ENCODE results near the gene LSP1.

Gene LSP1

DNA sequence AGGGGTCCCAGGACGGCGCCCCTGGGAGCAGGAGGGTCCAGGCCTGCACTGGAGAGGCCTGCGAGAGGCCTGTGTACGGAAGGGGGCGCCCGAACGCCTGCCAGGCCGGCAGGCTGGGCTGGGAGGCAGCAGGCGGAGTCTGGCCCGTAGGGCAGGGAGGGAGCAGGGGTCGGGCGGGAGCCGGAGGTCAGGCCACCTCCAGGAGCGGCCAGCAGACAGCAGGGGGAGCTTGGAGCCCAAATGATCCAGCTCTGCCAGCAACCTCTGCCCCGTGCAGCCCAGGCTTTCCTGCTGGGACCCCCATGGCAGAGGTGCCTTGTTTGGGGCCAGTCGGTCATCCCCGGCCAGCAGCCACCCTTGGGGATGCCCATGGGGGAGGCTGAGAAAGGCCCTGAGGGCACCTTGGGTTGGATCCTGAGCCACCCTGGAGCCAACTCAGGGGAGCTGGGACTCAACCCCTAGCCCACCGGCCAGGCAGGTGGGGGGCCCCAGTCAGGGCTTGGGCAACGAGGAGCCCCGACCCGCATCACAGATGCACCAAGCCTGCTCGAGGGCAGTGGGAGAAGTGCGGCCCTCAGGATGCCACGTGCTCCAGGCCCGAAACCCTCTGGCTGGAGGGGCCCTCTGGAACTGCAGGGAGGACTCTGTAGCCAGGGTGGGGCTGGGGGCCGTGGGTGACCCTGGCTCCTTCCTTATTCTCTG is 27.7 kb upstream of the LSP1 start:
- DNase-seq: peak in 1 of 2 experiments; percentile 8

DNA sequence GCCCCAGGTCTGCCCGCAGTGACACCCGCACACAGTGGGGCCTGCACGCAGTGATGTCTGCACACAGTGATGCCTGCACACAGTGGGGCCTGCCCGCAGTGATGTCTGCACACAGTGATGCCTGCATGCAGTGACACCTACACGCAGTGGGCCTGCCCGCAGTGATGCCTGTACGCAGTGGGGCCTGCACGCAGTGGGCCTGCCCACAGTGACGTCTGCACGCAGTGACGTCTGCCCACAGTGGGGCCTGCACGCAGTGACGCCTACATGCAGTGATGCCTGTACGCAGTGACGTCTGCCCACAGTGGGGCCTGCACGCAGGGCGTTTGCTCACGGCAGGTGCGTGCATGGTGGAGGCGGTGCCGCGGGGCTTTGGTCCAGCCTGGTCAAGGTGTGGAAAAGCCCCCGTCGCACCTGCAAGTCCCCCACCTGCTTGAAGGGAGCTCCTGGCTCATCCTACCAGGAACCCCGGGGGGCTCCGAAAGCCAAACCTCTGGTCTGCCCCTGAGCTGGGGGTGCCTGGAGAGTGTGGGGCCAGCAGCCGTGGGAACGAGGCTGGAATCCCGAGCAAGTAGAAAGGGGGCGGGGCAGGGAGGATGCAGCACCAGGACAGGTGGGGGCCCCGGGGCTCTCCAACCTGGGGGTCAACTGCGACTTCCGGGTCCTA is 27.0 kb upstream of the LSP1 start:
- no peak for DNase-seq

DNA sequence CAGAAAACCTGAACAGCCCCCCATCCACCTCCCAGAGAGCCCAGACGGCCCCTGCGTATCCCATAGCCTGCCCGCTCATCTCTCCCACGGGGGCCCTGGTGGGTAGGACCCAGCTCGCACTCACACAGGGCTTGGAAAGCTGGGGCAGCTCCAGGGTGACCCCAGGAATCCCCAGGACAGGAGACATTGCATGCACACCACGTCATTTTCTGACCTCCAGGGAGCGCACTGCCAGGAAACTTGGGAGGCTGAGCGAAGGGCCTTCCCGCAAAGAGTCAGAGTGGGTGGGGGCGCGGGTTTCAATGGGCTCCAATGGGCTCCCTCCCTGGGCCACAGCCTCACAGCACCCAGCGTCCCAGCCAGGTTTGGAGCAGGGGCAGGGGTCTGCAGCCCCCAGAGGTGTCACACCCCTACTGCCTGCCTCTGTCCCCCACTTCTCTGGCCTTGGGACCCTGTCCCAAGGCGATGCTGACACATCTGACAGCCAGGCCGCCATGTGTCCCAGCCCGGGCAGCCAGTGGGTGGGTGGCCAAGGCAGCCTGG is 26.3 kb upstream of the LSP1 start:
- peak in 1 of 2 experiments; percentile 38 for DNase-seq

DNA sequence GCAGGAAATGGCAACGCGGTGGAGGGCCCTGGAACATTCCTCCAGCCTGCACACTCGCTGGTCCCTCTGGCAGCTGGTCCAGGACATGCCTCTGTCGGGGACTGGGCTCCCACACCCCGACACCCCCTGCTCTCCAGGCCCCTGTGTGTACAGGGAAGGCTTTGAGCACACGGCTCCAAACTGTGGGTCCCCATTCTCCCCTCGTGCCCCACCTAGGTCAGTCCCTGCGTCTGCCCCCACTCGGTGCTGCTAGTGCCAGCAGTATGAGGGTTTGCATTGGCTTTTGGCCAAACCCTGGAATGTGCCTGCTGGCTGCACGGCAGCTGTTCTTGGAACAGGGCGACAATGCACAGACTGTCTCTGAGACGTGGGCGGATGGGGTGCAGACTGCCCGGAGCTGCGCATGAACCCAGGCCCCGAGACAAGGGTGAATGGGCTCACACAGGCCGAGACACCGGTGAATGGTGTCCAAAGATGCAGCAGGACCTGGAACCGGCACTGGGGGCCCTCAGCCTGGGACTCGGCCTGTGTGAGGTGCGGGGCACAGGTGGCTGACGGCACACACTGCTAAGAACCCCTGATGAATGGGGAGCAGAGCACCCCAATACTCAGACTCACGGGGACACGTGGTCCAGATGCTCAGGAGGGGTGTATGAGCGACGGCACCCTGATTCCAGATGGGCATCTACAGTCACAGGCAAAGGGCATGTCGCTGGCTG is 25.6 kb upstream of the LSP1 start:
- DNase-seq: peak; percentile 43 to 84

DNA sequence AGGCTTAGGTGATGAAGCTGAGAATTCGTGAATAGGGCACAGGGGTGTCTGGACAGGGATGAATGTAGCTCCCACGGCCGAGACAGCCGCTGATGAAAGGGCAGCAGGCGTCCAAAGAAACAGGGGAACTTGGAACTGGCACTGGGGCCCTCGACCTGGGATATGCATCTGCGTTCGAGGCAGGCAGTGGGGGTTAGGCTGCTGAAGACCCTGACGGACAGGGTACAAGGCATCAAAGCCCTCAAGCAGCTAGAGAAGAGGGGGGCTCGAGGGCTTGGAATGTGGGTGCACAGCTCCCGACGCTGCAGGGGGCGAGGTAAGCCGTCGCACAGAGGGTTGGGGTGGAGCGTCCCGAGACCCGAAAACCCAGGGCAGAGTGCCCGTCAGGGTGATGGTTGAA is 25.0 kb upstream of the LSP1 start:
- no peak for DNase-seq

DNA sequence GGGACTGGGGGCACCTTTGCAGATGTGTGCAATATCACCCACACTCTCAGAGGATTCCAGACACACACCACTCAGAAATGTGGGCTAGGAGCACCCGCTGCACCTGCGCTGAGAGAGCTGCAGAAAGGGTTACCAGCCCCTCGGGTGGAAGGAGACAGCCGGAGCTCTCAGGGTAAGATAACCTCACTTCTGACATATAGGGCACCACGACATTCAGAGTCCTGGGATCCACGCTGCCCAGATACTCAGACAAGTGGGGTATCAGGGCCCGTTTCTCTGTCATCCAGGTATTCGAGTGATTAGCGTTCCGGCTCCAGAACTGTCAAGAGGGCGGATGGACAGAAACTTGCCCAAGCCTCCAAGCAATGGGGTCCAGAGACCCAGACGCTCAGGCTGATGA is 24.3 kb upstream of the LSP1 start:
- no peak for DNase-seq

DNA sequence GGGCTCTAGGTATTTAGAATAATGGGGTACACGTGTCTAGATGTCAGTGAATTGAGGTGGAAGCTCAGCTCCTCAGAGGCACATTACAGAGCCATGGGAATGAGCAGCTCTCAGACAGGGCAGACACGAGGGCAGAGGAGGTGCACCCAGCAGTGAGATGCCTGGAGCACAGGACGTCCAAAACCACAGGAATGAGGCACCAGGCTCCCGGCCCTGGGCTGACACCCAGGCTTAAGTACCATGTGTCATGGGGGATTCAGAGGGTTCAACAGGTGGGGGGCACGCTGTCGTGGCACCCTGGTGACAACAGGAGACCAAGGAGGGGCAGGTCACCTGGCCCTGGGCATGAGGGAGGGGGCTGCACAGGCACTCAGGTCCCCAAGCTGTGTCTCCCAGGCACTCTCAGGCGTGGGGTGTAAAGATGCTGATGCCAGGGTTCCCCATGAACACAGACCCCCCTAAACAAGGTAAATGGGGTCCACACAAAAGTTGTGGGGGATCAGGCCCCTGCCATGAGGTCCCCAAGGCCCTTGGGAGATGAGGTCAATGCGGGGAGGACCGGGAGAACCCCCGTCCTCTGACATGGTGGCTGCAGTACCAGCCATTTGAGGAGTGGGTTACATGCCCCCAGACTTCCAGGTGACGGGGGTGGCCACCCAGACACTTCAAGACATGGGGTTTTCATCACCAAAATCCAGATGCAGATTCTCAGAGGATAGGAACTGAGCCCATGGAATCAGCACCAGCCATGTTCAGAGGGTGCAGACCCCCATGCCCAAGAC is 23.7 kb upstream of the LSP1 start:
- no peak for DNase-seq

DNA sequence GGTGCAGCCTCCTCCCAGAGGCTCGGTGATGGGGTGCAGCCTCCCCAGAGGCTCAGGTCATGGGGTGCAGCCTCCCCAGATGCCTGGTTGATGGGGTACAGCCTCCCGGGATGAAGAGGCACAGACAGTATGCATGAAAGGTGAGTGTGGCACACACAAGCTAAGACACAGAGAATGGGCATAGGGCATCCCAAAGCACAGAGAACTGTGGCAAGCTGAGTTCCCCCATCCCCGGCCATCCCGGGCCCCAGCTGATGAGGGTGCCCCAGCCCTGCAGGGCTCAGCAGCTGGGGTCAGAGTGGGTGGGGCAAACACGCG is 22.9 kb upstream of the LSP1 start:
- DNase-seq: no peak

DNA sequence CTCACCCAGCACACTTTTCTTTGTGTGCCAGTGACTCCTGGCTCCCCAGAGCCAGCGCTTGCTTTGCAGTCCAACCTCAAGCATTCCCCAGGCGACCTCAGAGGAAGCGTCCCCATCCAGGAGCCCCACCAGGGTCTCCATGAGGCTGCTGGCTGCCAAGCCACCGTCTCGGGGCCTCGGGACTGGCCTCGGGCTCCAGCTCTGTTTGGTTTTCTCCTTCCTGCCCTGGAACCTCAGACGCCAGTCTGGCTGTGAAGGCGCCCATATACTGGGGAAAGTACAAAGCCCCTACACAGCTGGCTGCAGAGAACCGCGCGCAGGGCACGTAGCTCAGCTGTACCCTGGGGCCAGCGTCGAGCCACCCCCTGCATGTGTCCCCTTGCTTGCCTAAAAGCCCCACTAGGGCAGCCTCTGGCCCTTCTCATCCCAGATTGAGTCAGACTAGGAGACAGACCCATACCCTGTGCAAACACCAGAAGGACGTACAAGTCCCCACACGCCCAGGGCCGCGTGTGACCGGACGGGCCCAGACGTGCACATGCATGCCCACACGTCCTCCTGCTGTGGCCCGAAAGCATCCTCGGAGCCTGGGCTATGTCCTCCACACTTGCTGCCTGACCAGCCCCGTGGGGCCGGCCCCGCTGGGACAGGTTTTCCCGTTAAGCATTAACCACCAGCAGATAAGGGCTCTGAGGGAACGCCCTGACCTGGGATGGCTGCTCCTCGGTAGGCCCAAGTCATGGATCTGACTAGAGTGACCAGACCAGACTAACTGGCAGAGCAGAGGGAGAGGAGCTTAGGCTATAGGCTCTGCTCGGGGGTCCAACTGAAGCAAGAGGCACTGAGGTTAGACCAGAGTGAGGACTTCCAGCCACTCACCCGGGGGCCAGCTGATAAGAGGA is 22.3 kb upstream of the LSP1 start:
- DNase-seq: peak in 1 of 2 experiments; percentile 29

DNA sequence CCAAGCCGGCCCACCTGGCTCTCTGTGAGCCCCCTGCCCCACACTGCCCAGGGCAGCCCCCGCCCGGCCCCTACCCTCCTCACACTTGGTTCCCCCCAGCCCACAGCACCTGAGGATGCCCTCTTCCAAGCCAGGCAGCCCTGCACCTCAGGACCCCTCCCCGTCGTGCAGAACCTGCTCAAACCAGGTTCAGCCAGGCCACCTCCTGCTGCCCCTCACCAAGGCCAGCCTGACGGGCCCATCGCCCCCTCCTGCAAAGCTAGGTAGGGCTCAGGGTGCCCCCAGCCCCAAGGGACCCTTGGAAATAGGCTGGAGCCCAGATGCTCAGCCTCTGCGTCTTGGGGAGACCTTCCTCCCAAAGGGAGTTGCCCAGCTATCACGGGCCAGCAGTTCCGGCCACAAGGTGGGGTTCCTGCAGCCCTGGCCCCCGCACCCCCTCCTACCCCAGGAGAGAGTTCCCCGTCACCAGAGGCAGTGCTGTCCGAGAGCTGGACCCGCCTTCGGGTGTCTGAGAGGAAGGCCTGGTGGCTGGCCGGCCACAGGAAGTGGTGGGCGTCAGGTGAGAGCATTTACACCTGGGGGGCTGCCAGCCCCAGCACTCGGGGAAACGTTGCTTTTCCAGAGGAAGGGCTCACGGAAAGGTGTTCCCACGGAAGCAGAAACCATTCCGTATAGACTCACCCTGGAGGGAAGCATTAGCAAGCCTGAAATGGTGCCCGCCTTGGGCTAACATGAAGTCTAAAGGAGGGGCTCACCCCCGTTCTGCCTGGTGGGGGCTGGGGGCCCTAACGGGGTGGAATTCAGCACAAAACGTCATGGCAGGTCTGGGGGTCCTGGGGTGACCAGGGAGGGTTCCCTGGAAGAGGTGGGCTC is 21.3 kb upstream of the LSP1 start:
- DNase-seq: no peak

DNA sequence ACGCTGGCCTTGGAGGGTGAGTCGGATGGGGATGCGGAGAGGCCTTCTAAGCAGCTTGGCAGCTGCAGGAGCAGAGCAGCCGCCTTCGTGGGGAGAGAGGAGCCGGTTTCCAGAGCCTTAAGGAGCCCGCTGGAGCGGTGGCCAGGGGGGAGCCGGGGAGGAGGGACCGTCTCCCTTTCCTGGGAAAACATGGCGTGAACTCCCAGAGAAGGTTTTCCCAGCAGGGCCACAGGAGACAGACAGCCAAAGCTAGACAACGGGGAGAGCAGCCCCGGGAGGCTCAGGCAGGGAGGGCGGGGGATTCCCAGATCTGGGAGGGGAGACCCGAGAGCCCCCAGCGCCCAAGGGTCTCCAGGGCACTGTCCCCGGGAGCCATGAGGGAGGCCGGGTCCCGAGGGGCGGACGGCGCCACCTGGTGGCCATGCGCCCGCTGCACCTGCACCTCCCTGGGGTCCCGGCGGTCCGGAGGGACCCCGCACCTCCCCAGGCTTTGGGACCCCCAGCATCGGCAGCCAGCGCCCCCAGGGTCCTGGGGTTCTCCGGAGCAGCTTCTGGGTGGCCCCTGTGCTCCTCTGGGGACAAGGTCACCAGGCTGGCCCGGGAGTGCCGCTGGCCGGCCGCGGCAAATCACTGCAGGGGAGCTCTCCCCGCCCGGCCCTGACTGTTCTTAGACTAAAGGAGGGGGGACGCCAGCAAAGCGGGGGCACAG is 20.5 kb upstream of the LSP1 start:
- DNase-seq: peak; percentile 13 to 33

DNA sequence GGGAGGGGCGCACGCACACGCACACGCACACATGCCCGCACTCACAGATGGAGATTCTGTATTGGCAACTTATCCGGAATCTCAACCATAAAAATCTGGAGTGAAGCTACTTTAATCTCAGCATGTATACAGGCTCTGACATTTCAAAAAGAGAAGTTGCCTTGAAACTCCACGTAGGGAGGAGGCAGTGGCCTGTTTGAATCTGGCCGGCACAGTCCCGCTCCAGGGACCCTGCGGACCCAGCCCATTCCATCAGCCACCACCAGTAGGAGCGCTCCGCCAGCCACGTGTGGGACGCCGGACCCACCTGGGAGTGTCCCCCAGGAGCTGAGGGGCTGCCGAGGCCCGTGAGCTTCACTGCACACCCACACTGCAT is 20.0 kb upstream of the LSP1 start:
- no peak for DNase-seq

DNA sequence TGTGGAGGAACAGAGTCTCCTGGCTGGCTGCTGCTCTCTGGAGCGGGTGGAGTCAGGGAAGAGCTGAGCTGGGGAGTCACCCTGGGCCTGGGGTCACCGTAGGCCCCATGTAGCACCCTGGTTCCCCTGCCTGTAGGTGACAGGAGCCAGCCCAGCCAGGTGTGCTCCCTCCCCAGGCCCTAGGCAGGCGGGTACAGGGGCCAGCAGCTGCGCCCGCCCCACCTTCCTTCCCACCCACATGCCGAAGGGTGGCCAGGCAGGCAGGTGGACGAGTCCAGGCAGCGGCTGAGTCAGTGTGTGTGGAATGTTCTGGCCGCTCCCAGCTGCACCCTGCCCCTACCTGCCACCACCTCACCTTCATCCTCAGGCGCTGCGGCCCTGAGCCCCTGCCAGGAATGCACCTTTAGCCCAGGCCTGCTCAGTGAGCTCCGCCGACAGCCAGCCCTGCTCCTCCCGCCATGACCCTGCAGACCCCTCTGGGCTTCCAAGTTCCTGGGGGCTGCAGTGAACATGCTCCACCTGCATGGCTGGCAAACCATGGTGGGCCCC is 18.7 kb upstream of the LSP1 start:
- DNase-seq: no peak

DNA sequence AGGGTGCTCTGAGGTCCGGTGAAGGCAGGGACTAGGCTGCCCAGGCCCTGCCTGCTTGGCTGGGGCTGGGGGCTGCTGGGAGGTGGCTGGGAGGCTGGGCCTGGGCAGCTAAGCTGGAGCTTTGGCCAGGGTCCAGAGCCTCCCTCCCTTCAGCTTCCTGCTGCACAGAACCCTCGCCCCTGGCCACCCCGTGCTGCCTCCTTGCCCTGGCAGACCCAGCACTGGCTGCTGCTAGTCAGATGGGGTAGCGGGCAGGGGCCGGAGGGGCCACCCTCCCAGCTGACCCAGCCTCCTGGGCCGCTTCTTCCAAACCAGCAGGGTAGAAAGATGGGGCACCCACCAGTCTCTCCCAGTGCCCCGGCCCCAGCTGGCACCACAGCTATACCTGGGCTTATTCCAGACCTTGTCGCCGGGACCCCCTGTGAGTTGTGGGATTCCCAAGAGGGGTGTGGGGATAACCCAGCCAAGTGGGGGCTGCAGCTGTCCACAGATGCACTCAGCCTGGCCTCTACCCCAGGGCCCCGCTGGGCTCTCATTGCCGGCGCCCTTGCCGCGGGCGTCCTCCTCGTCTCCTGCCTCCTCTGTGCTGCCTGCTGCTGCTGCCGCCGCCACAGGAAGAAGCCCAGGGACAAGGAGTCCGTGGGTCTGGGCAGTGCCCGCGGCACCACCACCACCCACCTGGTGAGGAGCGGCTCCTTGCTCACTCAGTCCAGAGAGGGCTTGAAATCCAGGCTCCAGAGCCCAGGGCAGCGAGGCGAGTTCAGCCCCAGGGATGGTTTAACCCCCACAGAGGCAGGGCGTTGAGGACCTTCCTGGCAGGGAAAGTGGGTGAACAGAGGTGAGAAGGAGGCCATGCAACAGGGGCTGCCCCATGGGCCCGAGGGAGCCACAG is 17.9 kb upstream of the LSP1 start, which contains the start of gene SYT8:
SYT8 (plus strand) TSS at position 212 of the 892 bp plus-strand sequence; CDS start at position 328, 116 bp downstream.
- no peak for DNase-seq

DNA sequence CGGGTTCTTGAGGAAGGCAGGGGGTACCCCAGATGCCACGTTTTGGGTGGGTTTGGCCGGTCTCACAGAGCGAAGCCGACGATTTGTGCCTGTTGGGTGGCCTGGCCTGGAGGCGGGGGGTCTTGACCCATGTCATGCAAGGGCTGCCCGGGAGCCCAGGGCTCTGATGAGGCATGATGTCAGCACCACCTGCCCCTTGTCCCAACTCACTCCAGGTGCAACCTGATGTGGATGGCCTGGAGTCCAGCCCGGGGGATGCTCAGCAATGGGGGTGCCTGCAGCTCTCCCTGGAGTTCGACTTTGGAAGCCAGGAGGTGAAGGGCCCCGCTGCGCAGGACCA is 17.2 kb upstream of the LSP1 start:
- no peak for DNase-seq

DNA sequence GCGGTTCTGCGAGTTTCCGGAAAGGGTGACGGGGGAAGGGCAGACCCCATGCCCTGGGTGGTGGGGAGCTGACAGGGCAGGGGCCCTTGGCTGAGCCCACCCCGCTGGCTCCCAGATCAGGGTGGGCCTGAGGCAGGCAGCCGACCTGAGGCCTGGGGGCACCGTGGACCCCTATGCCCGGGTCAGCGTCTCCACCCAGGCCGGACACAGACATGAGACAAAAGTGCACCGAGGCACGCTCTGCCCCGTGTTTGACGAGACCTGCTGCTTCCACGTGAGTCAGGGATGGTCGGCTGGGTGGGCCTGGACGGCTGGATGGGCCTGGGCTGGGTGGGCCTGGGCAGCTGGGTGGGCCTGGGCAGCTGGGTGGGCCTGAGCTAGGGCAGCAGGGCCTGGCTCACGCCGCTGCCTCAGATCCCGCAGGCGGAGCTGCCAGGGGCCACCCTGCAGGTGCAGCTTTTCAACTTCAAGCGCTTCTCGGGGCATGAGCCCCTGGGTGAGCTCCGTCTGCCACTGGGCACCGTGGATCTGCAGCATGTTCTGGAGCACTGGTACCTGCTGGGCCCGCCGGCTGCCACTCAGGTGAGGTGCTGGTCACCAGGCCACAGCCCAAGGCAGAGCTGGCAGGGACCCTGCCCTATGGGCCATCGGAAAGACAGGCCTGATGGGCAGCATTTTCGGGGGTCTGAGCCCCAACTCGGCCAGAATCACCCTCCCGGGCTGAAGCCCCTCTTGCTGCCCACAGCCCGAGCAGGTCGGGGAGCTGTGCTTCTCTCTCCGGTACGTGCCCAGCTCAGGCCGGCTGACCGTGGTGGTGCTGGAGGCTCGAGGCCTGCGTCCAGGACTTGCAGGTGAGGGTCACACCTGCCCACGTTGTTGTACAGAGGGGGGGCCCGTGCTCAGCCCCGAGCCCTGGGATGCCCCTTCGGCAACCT is 16.6 kb upstream of the LSP1 start:
- DNase-seq: no peak

DNA sequence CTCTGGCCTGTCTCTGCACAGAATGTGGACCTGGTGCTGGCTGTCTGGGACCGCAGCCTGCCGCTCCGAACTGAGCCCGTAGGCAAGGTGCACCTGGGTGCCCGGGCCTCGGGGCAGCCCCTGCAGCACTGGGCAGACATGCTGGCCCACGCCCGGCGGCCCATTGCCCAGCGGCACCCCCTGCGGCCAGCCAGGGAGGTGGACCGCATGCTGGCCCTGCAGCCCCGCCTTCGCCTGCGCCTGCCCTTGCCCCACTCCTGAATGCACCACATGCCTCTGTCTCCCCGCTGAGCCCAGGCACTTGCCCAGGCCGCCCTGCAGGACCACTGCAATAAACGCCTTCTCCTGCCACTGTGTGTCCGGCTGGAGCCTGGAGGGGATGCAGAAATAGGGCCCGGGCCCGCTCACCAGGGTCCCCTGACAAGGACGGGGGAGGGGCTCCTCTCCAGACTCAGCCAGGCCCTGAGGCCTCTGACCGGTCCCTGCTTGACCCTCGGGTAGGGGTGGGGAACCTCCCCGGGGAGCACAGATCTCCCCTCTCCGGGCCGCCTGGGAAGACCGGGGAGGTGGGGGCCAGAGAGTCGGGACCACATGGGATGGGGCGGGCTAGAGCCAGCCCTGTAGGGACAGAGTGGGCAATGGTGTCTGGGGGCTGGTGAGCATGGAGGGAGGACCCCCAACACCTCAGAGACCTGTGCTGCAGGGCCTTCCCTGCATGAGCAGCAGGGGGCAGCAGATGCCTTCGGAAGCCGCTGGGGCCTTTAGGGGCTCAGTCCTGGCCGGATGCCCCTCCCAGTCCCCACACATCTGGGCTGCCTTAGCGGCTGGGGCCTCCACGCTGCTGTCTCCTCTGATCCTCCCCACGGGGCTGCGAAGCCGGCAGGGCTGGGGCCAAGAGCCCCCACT is 15.5 kb upstream of the LSP1 start:
- peak in 1 of 2 experiments; percentile 53 for DNase-seq

Measured in NCI-H524 (cell line).